GM23338 (cell line): ENCODE results near the gene STRBP.

ENCODE experiments used
- EZH2 ChIP-seq: fragments of 200-600 bp; sonication (generic); IDR thresholded peaks from one replicate; pipeline ENCODE4 v1.8.0; 2017; ENCODE audit warnings: antibody characterized with exemption, mild to moderate bottlenecking, low read depth; ENCODE audit not compliant: unreplicated experiment
- EZH2phosphoT487 ChIP-seq: fragments of 200-600 bp; sonication (generic); IDR thresholded peaks from one replicate; pipeline ENCODE4 v1.8.1; 2018; ENCODE audit warnings: antibody characterized with exemption; ENCODE audit not compliant: unreplicated experiment
- POLR2AphosphoS5 ChIP-seq: IDR thresholded peaks from 2 replicates; pipeline ENCODE4 v1.6.1; 2016; ENCODE audit warnings: antibody characterized with exemption, low read depth
- REST ChIP-seq: IDR thresholded peaks from one replicate; pipeline ENCODE4 v1.6.1; 2018; ENCODE audit warnings: antibody characterized with exemption; ENCODE audit not compliant: unreplicated experiment
- ZNF114 ChIP-seq: fragments of 250-450 bp; sonication (Bioruptor Pico); IDR thresholded peaks from 2 replicates; pipeline ENCODE4 v1.5.0; 2020; ENCODE audit warnings: mild to moderate bottlenecking, moderate library complexity
- ZNF331 ChIP-seq: fragments of 250-450 bp; sonication (Bioruptor Pico); IDR thresholded peaks from 2 replicates; pipeline ENCODE4 v1.5.0; 2020; ENCODE audit warnings: low read depth, mild to moderate bottlenecking, moderate library complexity
- TF ChIP-seq, protein P1 (sequence below), 2 experiments: fragments of 200-600 bp in 1 of 2; sonication (generic) in 1 of 2; conservative IDR thresholded peaks; 2 replicates each; pipeline versions ENCODE4 v1.5.1 to v1.6.1; 2016 to 2017; ENCODE audit warnings: antibody characterized with exemption in 2 of 2, low read depth in 2 of 2, mild to moderate bottlenecking in 2 of 2, moderate library complexity in 1 of 2

DNA sequence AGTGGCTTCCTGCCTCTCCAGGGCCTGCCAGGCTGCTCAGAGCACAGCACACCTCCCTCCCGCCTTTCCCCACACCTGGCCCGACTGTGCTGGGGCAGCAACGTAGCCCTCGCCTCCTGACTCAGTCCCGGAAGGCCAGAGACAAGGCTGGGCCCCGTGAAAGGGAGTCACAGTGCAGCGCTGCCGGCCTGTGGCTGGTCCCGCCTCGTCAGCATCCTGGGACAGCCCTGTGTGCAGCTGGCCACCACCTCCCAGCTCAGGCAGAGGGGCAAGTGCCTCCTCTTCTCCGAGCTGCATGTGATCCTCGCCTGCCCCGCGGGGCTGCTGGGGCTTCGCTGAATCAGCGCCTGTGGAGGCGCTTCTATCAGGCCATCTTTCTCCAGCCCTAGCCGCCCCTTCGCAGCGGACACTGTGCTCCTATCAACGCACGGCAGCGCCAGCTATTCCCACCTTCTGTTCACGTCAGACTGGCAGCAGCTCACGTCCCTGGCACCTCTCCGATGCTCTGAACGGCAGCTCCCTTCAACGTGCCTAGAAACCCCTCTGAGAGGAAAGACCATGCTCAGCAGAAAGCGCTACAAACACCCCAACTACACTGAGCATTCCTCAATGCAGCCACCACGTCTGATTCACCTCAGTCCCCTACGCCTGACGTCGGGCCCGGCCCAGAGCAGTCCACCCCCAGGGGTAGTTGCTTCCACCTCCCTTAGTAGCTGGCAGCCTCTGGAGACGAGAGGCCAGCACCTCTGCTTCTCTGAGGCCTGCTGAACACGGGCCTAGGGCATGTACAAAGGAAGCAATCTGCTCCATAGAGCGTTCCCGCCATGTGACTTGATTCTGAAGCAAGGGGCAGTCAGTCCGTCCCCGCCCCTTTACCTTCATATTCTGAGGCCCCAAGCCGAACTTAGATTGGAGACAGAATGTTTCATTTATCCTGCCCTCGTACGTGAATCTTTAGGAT, 156.1 kb downstream of the STRBP start:
- TF ChIP-seq, protein P1, sequence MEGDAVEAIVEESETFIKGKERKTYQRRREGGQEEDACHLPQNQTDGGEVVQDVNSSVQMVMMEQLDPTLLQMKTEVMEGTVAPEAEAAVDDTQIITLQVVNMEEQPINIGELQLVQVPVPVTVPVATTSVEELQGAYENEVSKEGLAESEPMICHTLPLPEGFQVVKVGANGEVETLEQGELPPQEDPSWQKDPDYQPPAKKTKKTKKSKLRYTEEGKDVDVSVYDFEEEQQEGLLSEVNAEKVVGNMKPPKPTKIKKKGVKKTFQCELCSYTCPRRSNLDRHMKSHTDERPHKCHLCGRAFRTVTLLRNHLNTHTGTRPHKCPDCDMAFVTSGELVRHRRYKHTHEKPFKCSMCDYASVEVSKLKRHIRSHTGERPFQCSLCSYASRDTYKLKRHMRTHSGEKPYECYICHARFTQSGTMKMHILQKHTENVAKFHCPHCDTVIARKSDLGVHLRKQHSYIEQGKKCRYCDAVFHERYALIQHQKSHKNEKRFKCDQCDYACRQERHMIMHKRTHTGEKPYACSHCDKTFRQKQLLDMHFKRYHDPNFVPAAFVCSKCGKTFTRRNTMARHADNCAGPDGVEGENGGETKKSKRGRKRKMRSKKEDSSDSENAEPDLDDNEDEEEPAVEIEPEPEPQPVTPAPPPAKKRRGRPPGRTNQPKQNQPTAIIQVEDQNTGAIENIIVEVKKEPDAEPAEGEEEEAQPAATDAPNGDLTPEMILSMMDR (conservative IDR thresholded peaks at IDR 0.05; ENCODE audit: low read depth in 2 of 2) = no peak
- TF ChIP-seq EZH2 (no peak), POLR2AphosphoS5 (no peak), ZNF331 (CRISPR knock-in tag) (no peak), EZH2phosphoT487 (no peak), ZNF114 (CRISPR knock-in tag) (no peak), REST (no peak)
